Upper lobe of right lung (tissue), 1 donor: ENCODE measurements around the gene SEC23A. TPM values are rescaled to one million over a fixed set of nuclear protein-coding genes. Genes with fewer than 3 reads are reported as not detected.

Source experiments
- ATAC-seq: fragments of 200-7000 bp; cut with Tn5 transposase; one replicate; pipeline ENCODE4 v1.9.1; 2020; ENCODE audit warnings: mild to moderate bottlenecking, moderate library complexity
- DNase-seq: peaks from one replicate; pipeline ENCODE4 v3.0.0-alpha.2; 2020
- H3K27ac ChIP-seq: fragments of 200-600 bp; one replicate; pipeline ENCODE4 v1.8.0; 2022
- H3K27me3 ChIP-seq: fragments of 200-600 bp; one replicate; pipeline ENCODE4 v1.8.0; 2022; ENCODE audit warnings: mild to moderate bottlenecking
- H3K36me3 ChIP-seq: fragments of 200-600 bp; one replicate; pipeline ENCODE4 v1.8.0; 2022
- H3K4me1 ChIP-seq: fragments of 200-600 bp; one replicate; pipeline ENCODE4 v1.8.0; 2022
- H3K4me3 ChIP-seq: fragments of 200-600 bp; one replicate; pipeline ENCODE4 v1.8.0; 2022; ENCODE audit warnings: mild to moderate bottlenecking
- H3K9me3 ChIP-seq: fragments of 200-600 bp; one replicate; pipeline ENCODE4 v1.8.0; 2022
- intact Hi-C: fragments of 100-400 bp; cut with DNase I; formaldehyde crosslinking; loops from one replicate; pipeline ENCODE4 v1.11.0; 2022
- total RNA-seq: library from RNA; stranded (reverse); fragmentation: NEBNext Ultra II Directional; extraction: Animal tissue kit (Norgen Biotek cat#: 25700); gene quantifications from one replicate; pipeline ENCODE4 v1.2.1, GENCODE V29; 2021
- TF ChIP-seq, protein P1 (sequence below): fragments of 200-600 bp; IDR thresholded peaks from one replicate; pipeline ENCODE4 v1.8.0; 2022; ENCODE audit warnings: antibody characterized with exemption
- donor health status: DM: no; HTN: yes; CAD: no; lungs with severe emphysema.

Gene SEC23A
- total RNA-seq, 1 donor from 2014 or later, result 61.0 TPM

DNA sequence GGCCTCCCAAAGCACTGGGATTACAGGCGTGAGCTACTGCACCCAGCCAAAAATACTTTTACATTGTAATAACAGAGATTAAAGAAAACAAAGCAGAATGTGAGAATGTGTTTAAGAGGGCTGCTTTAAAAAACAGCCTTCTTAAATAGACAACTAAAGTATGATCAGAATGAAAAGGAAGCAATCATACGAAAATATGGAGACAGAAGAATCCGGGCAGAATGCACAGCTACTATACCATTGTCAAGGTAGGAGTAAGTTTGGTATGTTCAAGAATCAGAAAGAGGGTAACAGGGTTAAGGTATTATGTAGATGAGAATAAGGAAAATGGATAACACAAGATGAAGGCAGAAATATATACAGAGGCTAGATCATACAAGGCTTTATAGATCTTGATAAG, 8.5 kb downstream of the SEC23A start:
- ATAC-seq (no peak), DNase-seq (no peak)
- intact Hi-C loops, result no loop called here
- no peak overlapping the region for H3K4me3 ChIP-seq
- H3K27me3 ChIP-seq, result no peaks in the 10 kb centered on the region
- H3K9me3 ChIP-seq, result no peaks in the 10 kb centered on the region
- peaks cover 5% of the 10 kb centered on the region for H3K4me1 ChIP-seq
- TF ChIP-seq, protein P1, sequence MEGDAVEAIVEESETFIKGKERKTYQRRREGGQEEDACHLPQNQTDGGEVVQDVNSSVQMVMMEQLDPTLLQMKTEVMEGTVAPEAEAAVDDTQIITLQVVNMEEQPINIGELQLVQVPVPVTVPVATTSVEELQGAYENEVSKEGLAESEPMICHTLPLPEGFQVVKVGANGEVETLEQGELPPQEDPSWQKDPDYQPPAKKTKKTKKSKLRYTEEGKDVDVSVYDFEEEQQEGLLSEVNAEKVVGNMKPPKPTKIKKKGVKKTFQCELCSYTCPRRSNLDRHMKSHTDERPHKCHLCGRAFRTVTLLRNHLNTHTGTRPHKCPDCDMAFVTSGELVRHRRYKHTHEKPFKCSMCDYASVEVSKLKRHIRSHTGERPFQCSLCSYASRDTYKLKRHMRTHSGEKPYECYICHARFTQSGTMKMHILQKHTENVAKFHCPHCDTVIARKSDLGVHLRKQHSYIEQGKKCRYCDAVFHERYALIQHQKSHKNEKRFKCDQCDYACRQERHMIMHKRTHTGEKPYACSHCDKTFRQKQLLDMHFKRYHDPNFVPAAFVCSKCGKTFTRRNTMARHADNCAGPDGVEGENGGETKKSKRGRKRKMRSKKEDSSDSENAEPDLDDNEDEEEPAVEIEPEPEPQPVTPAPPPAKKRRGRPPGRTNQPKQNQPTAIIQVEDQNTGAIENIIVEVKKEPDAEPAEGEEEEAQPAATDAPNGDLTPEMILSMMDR, result no peak
- peaks cover 64% of the 10 kb centered on the region for H3K36me3 ChIP-seq
- H3K27ac ChIP-seq, result no peak overlapping the region

DNA sequence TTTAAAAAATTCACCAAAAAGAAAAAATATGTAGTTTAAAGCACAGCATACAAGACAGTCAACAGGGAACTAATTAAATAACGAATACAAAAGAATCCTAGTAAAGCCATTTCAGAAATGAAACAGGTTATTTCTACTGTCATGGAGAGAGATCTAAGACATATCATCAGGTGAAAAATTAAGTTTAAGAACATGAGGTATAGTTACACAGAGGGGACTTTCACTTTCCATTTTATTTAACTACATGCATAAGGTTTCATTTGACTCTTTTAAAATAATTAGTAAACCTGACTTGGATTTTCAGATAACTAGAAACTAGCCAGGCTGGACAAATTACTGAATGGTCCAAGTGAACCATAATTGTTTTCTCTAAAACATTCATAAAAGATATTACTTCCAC, 11.3 kb downstream of the SEC23A start:
- TF ChIP-seq, protein P1, result no peak
- intact Hi-C loops, result no loop called here

DNA sequence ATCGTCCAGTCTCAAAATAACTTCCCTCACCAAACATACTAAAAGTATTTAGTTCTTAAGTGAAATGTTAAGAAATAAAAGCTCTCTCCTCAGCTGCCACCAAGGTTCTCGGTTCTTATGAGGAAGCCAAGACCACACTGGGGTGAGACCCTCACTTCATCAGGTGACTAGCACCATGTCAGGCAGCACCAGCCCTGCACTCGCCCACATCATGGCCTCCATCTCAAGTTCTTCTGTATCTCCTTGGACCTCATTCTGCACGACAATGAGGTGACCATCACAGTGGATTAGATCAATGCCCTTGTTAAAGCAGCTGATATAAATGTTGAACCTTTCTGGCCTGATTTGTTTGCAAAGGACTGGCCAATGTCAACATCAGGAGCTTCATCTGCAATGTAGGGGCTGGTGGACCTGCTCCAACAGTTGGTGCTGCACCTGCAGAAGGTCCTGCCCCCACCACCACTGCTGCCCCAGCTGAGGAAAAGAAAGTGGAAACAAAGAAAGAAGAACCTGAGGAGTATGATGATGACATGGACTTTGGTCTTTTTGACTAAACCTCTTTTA, 12.4 kb downstream of the SEC23A start:
- ATAC-seq, result no peak
- intact Hi-C loops, result no loop called here
- no peak overlapping the region for H3K27ac ChIP-seq
- TF ChIP-seq, protein P1, result no peak
- H3K4me1 ChIP-seq, result no peaks in the 10 kb centered on the region
- no peak overlapping the region for H3K4me3 ChIP-seq
- DNase-seq, result no peak
- no peaks in the 10 kb centered on the region for H3K9me3 ChIP-seq
- H3K36me3 ChIP-seq, result peaks cover 96% of the 10 kb centered on the region
- H3K27me3 ChIP-seq, result no peaks in the 10 kb centered on the region

More for the DNA sequence above, 11.3 kb downstream of the SEC23A start:
- H3K27ac ChIP-seq, result no peak overlapping the region
- H3K4me3 ChIP-seq, result no peak overlapping the region
- H3K9me3 ChIP-seq, result no peaks in the 10 kb centered on the region
- peaks cover 92% of the 10 kb centered on the region for H3K36me3 ChIP-seq
- H3K27me3 ChIP-seq, result no peaks in the 10 kb centered on the region
- H3K4me1 ChIP-seq, result no peaks in the 10 kb centered on the region
- DNase-seq (no peak), ATAC-seq (no peak)

DNA sequence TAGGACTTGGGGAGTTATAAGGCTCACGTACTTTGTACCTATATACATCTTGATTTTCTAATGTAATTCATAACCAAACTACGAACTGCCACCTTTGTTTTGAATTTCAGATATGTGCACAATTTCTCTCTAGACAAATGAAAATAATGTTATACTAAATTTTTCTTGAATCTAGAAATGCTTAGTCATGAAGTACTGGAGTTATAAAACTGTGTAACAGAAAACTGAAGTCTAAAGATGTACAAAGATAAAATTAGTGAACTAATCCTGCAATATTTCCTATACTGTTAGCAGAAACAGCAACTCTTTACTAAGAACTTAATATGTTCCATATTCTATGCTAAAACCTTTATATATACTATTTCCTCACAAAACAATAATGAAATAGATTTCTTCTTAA, 15.5 kb downstream of the SEC23A start:
- TF ChIP-seq, protein P1, result no peak
- Histone ChIP-seq H3K36me3 (peaks cover 100% of the 10 kb centered on the region), H3K4me1 (no peaks in the 10 kb centered on the region), H3K9me3 (no peaks in the 10 kb centered on the region), H3K27ac (no peak overlapping the region), H3K27me3 (no peaks in the 10 kb centered on the region), H3K4me3 (no peak overlapping the region)
- intact Hi-C loops, result no loop called here
- no peak for ATAC-seq
- DNase-seq, result no peak

DNA sequence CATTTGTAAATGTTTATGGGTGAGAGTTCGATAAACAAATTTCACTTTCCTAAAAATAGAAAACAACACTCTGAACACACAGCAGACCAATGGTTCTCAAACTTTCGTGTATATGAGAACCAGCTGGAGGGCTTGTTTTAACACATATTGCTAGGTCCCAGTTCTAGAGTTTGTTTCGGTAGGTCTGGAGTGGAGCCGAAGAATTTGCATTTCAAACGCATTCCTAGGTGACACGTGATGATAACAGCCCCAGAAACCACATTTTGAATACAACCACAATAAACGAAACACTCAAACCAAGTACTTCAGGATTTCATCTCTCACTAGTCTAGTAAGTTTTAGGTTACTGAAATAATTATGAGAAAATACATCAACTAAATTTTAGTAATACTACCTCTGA, 17.1 kb downstream of the SEC23A start:
- no peaks in the 10 kb centered on the region for H3K9me3 ChIP-seq
- no peaks in the 10 kb centered on the region for H3K27me3 ChIP-seq
- intact Hi-C loops, result no loop called here
- H3K36me3 ChIP-seq, result peaks cover 99% of the 10 kb centered on the region
- H3K4me1 ChIP-seq, result no peaks in the 10 kb centered on the region
- ATAC-seq (no peak), DNase-seq (no peak)
- no peak overlapping the region for H3K4me3 ChIP-seq
- H3K27ac ChIP-seq, result no peak overlapping the region
- TF ChIP-seq, protein P1, result no peak

DNA sequence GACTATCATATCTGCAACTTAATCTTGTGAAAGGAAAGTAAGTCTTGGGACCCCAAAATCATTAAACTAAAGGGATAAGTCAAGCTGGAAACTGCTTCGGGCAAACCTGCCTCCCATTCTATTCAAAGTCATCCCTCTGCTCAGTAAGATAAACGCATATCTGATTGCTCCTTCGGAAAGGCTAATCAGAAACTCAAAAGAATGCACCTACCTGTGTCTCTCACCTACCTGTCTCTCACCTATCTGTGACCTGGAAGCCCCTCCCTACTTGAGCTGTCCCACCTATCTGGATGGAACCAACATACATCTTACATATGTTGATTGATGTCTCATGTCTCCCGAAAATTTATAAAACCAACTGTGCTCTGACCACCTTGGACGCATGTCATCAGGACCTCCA, 19.9 kb downstream of the SEC23A start:
- no peak for ATAC-seq
- Histone ChIP-seq H3K4me3 (no peak overlapping the region), H3K4me1 (no peaks in the 10 kb centered on the region), H3K9me3 (no peaks in the 10 kb centered on the region), H3K36me3 (peaks cover 91% of the 10 kb centered on the region), H3K27me3 (no peaks in the 10 kb centered on the region), H3K27ac (no peak overlapping the region)
- intact Hi-C loops, result no loop called here
- DNase-seq, result no peak
- TF ChIP-seq, protein P1, result no peak
